ENCODE measurements around the gene ATXN7L1.

The ATXN7L1 gene

DNA sequence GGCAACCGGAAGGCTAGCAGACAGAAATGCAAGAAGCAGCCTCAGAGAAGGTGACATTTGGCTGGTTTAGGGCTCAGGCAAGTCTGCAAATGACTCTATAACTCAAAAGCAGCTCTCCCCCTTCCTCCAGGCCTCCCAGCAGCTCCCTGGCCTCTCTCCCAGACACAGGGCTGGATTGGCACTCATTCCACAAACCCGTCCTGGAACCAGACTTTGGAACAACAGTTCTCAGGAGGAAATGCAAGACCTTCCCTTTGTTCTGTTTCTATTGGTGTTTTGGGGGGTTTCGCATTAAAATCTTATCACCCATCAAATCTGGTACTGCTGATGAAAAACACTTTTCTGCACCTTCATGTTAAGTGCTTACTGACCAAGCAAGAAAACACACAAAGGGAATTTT, 254.8 kb downstream of the ATXN7L1 start:
- H3K27ac ChIP-seq: no peak overlapping the region
- CTCF ChIA-PET: no interaction called here
- TF ChIP-seq, protein P1, sequence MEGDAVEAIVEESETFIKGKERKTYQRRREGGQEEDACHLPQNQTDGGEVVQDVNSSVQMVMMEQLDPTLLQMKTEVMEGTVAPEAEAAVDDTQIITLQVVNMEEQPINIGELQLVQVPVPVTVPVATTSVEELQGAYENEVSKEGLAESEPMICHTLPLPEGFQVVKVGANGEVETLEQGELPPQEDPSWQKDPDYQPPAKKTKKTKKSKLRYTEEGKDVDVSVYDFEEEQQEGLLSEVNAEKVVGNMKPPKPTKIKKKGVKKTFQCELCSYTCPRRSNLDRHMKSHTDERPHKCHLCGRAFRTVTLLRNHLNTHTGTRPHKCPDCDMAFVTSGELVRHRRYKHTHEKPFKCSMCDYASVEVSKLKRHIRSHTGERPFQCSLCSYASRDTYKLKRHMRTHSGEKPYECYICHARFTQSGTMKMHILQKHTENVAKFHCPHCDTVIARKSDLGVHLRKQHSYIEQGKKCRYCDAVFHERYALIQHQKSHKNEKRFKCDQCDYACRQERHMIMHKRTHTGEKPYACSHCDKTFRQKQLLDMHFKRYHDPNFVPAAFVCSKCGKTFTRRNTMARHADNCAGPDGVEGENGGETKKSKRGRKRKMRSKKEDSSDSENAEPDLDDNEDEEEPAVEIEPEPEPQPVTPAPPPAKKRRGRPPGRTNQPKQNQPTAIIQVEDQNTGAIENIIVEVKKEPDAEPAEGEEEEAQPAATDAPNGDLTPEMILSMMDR (conservative IDR thresholded peaks at IDR 0.05; ENCODE audit: low read depth): no peak
- no peak for DNase-seq (ENCODE audit: low spot score)
- POLR2A ChIA-PET (ENCODE audit: low non-redundant PET): no interaction called here

DNA sequence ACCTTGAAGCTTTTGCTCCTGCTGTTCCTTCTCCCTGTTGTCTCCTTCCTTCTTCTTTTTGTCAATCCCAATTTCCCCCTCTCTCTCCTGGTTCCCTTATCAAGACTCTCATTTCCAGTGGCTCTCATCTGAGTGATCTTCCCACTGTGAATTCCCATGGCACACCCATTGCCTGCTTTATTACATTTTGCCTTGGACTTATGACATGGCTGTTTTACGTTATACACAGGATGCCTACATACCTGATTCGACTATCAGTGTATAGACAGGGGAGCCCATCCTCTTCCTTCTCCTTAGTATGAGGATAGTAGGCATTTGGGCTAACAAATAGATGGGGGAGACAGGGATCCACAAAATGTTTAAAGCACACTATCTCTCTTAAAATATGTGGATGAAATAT, 255.2 kb downstream of the ATXN7L1 start:
- DNase-seq (ENCODE audit: low spot score): no peak
- ChIA-PET POLR2A (ENCODE audit: low non-redundant PET) (no interaction called here), CTCF (no interaction called here)
- no peak overlapping the region for H3K27ac ChIP-seq
- TF ChIP-seq, protein P1 (conservative IDR thresholded peaks at IDR 0.05; ENCODE audit: low read depth): no peak

DNA sequence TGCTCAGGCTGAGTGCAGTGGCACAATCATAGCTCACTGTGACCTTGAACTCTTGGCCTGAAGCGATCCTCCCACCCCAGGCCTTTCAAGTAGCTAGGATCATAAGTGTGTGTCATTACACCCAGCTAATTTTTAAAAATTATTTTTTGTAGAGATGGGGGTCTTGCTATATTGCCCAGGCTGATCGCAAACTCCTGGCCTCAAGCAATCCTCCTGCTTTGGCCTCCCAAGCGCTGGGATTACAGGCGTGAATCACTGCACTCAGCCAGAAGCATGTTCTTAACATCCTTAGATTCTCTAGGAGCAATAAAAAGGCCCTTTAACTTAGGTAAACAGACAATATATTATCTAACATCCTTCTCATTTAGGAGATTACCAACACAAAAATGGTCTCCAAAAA, 256.8 kb downstream of the ATXN7L1 start:
- TF ChIP-seq, protein P1 (conservative IDR thresholded peaks at IDR 0.05; ENCODE audit: low read depth): no peak
- ChIA-PET CTCF (no interaction called here), POLR2A (ENCODE audit: low non-redundant PET) (no interaction called here)
- no peak overlapping the region for H3K27ac ChIP-seq
- DNase-seq (ENCODE audit: low spot score): no peak

DNA sequence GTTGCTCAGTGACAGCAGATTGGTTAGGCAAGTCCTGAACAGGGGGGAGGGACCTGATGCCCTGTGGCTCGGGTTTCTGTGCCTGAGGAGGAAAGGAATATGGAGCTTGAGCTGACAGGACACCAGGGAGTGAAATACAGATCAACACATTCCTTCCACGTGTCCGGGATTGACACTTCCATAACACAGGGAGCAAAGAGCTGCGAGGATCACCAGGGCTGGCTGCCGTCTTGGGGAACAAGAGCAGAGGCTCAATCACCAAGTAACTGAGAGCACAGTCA, 258.4 kb downstream of the ATXN7L1 start:
- TF ChIP-seq, protein P1 (conservative IDR thresholded peaks at IDR 0.05; ENCODE audit: low read depth): no peak
- DNase-seq (ENCODE audit: low spot score): no peak
- ChIA-PET POLR2A (ENCODE audit: low non-redundant PET) (no interaction called here), CTCF (no interaction called here)
- no peak overlapping the region for H3K27ac ChIP-seq

DNA sequence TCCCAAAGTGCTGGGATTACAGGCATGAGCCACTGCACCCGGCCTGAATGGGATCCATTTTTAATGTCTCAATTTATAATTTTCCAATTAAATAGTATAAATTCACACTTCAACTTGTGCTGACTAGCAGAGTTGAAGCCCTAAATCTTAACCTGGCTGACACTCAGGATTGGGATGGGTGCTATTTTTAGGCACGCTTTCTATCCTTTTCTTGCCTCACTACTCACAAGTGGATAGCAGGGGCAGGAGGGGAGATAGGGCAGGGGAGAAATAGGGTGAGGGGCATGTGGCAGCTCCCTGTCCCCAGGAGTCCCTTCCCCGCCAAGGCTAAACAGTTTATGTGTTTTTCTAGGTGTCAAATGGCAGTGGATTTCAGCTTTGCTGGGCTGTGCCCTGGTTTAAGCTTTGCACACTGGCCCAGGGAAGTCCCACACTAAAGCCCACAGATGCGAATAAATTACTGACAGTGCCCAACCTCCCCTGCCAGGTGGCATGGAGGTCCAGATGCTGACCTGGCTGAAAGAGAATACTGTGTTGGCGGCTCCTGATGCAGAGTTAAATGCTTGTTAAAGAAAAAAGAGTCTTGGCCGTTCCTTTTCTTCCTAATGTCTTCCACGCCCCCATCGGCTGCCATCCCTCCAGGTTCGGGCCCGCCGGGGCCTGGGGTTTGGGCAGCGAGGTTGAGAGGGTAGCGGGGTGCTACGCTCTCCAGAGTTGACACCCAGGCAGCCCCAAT, 259.0 kb downstream of the ATXN7L1 start:
- DNase-seq (ENCODE audit: low spot score): no peak
- CTCF ChIA-PET: no interaction called here
- POLR2A ChIA-PET (ENCODE audit: low non-redundant PET): no interaction called here
- TF ChIP-seq, protein P1 (conservative IDR thresholded peaks at IDR 0.05; ENCODE audit: low read depth): no peak
- H3K27ac ChIP-seq: no peak overlapping the region

DNA sequence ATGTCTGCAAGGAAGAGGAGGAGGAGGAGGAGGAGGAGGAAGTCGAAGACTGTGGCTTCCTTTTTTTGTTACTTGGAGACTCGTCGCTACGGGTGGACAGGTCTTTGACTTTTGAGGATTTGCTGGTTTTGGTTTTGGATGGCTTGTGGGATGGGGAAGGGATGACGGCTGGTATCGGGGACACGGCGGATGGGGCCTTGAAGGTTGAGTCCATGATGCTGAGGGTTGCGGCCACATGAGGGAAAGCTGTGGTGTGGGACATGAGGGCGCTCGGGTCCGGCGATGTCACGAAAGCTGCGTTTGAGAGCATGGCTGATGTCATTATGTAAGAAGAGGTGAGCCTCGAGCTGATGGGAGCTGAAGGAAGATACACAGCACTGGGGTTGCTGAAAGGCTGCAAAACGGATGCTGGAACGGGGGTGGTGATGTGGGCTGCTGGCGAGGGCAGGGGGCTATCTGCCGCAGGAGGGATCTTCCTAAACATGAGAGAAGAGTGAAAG, 262.0 kb downstream of the ATXN7L1 start:
- no peak for DNase-seq (ENCODE audit: low spot score)
- ChIA-PET CTCF (no interaction called here), POLR2A (ENCODE audit: low non-redundant PET) (no interaction called here)
- no peak overlapping the region for H3K27ac ChIP-seq
- TF ChIP-seq, protein P1 (conservative IDR thresholded peaks at IDR 0.05; ENCODE audit: low read depth): no peak

Data from RWPE1 (cell line).